ENCODE measurements around the gene METAP1.

DNA sequence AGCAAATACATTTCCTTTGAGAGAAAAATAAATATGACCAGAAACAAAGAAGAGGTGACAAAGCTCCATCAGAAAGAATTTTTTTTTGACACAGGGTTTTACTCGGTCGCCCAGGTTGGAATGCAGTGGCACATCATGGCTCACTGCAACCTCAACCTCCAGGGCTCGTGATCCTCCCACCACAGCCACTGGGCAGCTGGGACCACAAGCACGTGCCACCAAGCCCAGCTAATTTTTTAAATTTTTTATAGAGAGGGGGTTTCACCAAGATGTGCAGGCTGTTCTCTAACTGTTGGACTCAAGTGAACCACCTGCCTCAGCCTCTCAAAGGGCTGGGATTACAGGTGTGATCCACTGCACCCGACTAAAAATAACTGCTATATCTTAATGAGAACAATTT is 82.8 kb downstream of the METAP1 start:
- TF ChIP-seq, protein P1, sequence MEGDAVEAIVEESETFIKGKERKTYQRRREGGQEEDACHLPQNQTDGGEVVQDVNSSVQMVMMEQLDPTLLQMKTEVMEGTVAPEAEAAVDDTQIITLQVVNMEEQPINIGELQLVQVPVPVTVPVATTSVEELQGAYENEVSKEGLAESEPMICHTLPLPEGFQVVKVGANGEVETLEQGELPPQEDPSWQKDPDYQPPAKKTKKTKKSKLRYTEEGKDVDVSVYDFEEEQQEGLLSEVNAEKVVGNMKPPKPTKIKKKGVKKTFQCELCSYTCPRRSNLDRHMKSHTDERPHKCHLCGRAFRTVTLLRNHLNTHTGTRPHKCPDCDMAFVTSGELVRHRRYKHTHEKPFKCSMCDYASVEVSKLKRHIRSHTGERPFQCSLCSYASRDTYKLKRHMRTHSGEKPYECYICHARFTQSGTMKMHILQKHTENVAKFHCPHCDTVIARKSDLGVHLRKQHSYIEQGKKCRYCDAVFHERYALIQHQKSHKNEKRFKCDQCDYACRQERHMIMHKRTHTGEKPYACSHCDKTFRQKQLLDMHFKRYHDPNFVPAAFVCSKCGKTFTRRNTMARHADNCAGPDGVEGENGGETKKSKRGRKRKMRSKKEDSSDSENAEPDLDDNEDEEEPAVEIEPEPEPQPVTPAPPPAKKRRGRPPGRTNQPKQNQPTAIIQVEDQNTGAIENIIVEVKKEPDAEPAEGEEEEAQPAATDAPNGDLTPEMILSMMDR (conservative IDR thresholded peaks at IDR 0.05; ENCODE audit: low read depth, low read length), result no peak
- TF ChIP-seq POLR2A (IDR thresholded peaks at IDR 0.05; ENCODE audit: low read depth, low read length) (no peak), CEBPB (IDR thresholded peaks at IDR 0.05; ENCODE audit: low read depth, low read length) (no peak)
